ENCODE measurements around the gene TLCD2.
"Not testable (repeated sequence)": the region's sequence is repeated elsewhere in the genome, so short reads cannot be mapped to it uniquely, and the experiment has no call there.

The TLCD2 gene

DNA sequence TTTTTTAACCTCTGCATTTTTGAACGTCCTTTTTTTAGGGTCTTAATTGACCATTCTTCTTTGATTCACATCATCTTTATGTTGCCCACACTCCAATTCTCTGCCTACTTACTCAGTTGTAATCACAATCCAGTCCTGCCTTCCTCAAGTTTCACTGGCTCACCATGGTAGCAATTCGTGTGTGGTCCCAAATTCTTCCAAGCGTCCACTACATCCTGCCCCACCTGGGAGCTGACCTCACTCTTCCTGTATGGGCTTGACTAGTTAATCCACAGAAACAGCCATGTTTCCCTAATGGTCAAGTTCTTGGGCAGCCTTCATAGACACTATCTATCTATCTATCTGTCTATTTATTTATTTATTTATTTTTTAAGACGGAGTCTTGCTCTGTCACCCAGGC lies 7.1 kb downstream of the TLCD2 start:
- no peak for DNase-seq
- no peaks in the 10 kb centered on the region for H3K9me3 ChIP-seq (replicated peaks; ENCODE audit: insufficient read depth, low read length)

DNA sequence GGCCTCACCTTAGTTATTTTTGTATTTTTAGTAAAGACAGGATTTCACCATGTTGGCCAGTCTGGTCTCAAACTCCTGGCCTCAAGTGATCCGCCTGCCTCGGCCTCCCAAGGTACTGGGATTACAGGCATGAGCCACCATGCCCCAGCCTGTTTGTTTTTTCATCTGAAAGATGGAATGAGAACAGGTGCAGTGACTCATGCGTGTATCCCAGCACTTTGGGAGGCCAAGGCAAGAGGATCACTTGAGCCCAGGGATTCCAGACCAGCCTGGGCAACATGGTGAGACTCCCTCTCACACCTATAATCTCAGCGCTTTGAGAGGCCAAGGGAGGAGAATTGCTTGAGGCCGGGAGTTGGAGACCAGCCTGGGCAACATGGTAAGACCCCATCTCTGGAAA lies 10.3 kb downstream of the TLCD2 start:
- H3K36me3 ChIP-seq (replicated peaks; ENCODE audit: insufficient read depth, low read length); H3K9ac ChIP-seq (ENCODE audit: low read length); H3K9me3 ChIP-seq (replicated peaks; ENCODE audit: insufficient read depth, low read length); H2AFZ ChIP-seq (ENCODE audit: low read length); H3K9me2 ChIP-seq (replicated peaks; ENCODE audit: insufficient read depth, low read length); H3K4me2 ChIP-seq (ENCODE audit: low read depth, low read length); H3K4me1 ChIP-seq (ENCODE audit: low read length); H3K79me2 ChIP-seq (ENCODE audit: low read length); H4K20me1 ChIP-seq (ENCODE audit: insufficient read depth, low read length); DNase-seq; H3K4me3 ChIP-seq (ENCODE audit: low read length); H3K27ac ChIP-seq (ENCODE audit: low read length); H3F3A ChIP-seq (ENCODE audit: insufficient read depth, low read length); H3K27me3 ChIP-seq (replicated peaks; ENCODE audit: insufficient read depth, low read length): not testable (repeated sequence)

More for the DNA sequence above, 7.1 kb downstream of the TLCD2 start:
- no peaks in the 10 kb centered on the region for H3K36me3 ChIP-seq (replicated peaks; ENCODE audit: insufficient read depth, low read length)
- H3K79me2 ChIP-seq (ENCODE audit: low read length) = no peaks in the 10 kb centered on the region
- H3K27ac ChIP-seq (ENCODE audit: low read length) = no peak overlapping the region
- H3K9me2 ChIP-seq (replicated peaks; ENCODE audit: insufficient read depth, low read length) = no peaks in the 10 kb centered on the region
- H3K4me3 ChIP-seq (ENCODE audit: low read length) = no peak overlapping the region
- TF ChIP-seq EZH2 (optimal IDR thresholded peaks at IDR 0.05; ENCODE audit: low read depth, low read length) = no peak
- TF ChIP-seq EZH2phosphoT487 (IDR thresholded peaks at IDR 0.05; ENCODE audit: low read length) = no peak
- TF ChIP-seq CTCF (IDR thresholded peaks at IDR 0.05; ENCODE audit: low read length) = no peak
- no peak overlapping the region for H2AFZ ChIP-seq (ENCODE audit: low read length)
- H3F3A ChIP-seq (ENCODE audit: insufficient read depth, low read length) = 0 out of 2 replicates have a peak, but pooled peaks cover 2% of the 10 kb centered on the region
- no peaks in the 10 kb centered on the region for H4K20me1 ChIP-seq (ENCODE audit: insufficient read depth, low read length)
- peaks cover 22% of the 10 kb centered on the region for H3K27me3 ChIP-seq (replicated peaks; ENCODE audit: insufficient read depth, low read length)
- no peak overlapping the region for H3K9ac ChIP-seq (ENCODE audit: low read length)
- no peaks in the 10 kb centered on the region for H3K4me1 ChIP-seq (ENCODE audit: low read length)
- H3K4me2 ChIP-seq (ENCODE audit: low read depth, low read length) = no peak overlapping the region

DNA sequence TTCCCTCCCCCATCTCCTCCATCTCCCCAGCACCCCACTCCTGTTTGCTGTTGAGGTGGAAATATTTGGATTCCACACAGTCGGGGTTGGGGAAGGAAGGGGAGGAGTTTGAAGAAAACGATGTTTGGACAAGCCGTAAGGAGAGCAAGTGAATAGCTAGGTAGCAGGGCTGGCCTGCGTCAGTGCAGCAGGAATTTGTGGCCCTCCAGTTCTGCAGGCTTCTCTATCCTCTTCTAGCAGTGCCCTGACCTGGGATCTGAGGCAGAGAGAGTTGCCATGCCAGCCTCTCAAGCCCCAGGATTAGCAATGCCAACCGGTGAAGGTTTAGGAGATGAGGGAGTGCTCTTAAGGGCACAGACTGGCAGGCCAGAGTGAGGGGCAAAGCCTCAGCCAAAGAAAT lies 12.5 kb downstream of the TLCD2 start:
- Histone ChIP-seq H3K27ac (ENCODE audit: low read length) (no peak overlapping the region), H3K4me2 (ENCODE audit: low read depth, low read length) (no peak overlapping the region), H3K9ac (ENCODE audit: low read length) (no peak overlapping the region), H3K36me3 (replicated peaks; ENCODE audit: insufficient read depth, low read length) (no peaks in the 10 kb centered on the region), H4K20me1 (ENCODE audit: insufficient read depth, low read length) (no peaks in the 10 kb centered on the region), H2AFZ (ENCODE audit: low read length) (no peak overlapping the region), H3K27me3 (replicated peaks; ENCODE audit: insufficient read depth, low read length) (peaks cover 2% of the 10 kb centered on the region; the same call in 1 of the 2 replicates), H3F3A (ENCODE audit: insufficient read depth, low read length) (no peaks in the 10 kb centered on the region), H3K9me2 (replicated peaks; ENCODE audit: insufficient read depth, low read length) (no peaks in the 10 kb centered on the region), H3K79me2 (ENCODE audit: low read length) (no peaks in the 10 kb centered on the region), H3K9me3 (replicated peaks; ENCODE audit: insufficient read depth, low read length) (no peaks in the 10 kb centered on the region), H3K4me3 (ENCODE audit: low read length) (no peak overlapping the region), H3K4me1 (ENCODE audit: low read length) (no peaks in the 10 kb centered on the region)
- DNase-seq = no peak
- no peak for TF ChIP-seq EZH2phosphoT487 (IDR thresholded peaks at IDR 0.05; ENCODE audit: low read length)
- no peak for TF ChIP-seq CTCF (IDR thresholded peaks at IDR 0.05; ENCODE audit: low read length)
- no peak for TF ChIP-seq EZH2 (optimal IDR thresholded peaks at IDR 0.05; ENCODE audit: low read depth, low read length)

GRCh38 chr17:1695365-1695764 lies 14.8 kb downstream of the TLCD2 start:
- Histone ChIP-seq H3K79me2 (ENCODE audit: low read length) (no peaks in the 10 kb centered on the region), H3K27me3 (replicated peaks; ENCODE audit: insufficient read depth, low read length) (no peaks in the 10 kb centered on the region; the same call in 1 of the 2 replicates), H4K20me1 (ENCODE audit: insufficient read depth, low read length) (no peaks in the 10 kb centered on the region), H3K4me3 (ENCODE audit: low read length) (no peak overlapping the region), H3K9me2 (replicated peaks; ENCODE audit: insufficient read depth, low read length) (no peaks in the 10 kb centered on the region), H3K4me1 (ENCODE audit: low read length) (no peaks in the 10 kb centered on the region), H3K9me3 (replicated peaks; ENCODE audit: insufficient read depth, low read length) (no peaks in the 10 kb centered on the region), H2AFZ (ENCODE audit: low read length) (no peak overlapping the region), H3K27ac (ENCODE audit: low read length) (no peak overlapping the region), H3K36me3 (replicated peaks; ENCODE audit: insufficient read depth, low read length) (no peaks in the 10 kb centered on the region), H3F3A (ENCODE audit: insufficient read depth, low read length) (no peaks in the 10 kb centered on the region), H3K9ac (ENCODE audit: low read length) (no peak overlapping the region), H3K4me2 (ENCODE audit: low read depth, low read length) (no peak overlapping the region)
- DNase-seq = no peak
- no peak for TF ChIP-seq CTCF (IDR thresholded peaks at IDR 0.05; ENCODE audit: low read length)
- no peak for TF ChIP-seq EZH2 (optimal IDR thresholded peaks at IDR 0.05; ENCODE audit: low read depth, low read length)
- TF ChIP-seq EZH2phosphoT487 (IDR thresholded peaks at IDR 0.05; ENCODE audit: low read length) = no peak

Measured in MM.1S (cell line).